G401.6 (cell line): ENCODE measurements around the gene MAGI1.

Source experiments
- FAIRE-seq: peaks from 2 replicates; lab custom pipeline; 2012; peaks lifted over from hg19 to GRCh38; lab: Jason Lieb, UNC

MAGI1 gene

GRCh38 chr3:65660000-65660598, 378.6 kb downstream of the MAGI1 start:
- FAIRE-seq = no peak

DNA sequence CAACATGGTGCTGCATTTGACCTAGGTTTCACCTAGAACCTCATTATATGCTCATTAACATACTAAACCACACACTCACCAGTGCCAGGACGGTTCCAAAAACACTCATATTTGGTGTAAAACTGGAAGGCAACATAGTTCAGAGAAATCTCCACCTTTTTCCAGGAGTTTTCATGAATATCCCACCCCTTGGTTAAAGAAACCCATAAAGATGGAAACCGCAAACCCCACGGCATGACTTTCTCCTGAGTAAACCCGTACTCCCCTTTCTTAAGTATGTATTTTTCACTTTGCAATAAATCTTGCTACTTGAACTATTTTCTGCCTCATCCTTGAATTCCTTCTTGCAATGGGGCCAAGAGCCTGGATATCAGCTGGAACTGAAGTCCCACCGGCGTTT, 379.3 kb downstream of the MAGI1 start:
- FAIRE-seq = no peak

GRCh38 chr3:65658401-65658800, 380.3 kb downstream of the MAGI1 start:
- FAIRE-seq = no peak

GRCh38 chr3:65655061-65655460, 383.7 kb downstream of the MAGI1 start:
- FAIRE-seq = no peak

- FAIRE-seq = no peak
Measured at GRCh38 chr3:65653731-65654130, 385.0 kb downstream of the MAGI1 start.

GRCh38 chr3:65650247-65650646, 388.5 kb downstream of the MAGI1 start:
- no peak for FAIRE-seq

DNA sequence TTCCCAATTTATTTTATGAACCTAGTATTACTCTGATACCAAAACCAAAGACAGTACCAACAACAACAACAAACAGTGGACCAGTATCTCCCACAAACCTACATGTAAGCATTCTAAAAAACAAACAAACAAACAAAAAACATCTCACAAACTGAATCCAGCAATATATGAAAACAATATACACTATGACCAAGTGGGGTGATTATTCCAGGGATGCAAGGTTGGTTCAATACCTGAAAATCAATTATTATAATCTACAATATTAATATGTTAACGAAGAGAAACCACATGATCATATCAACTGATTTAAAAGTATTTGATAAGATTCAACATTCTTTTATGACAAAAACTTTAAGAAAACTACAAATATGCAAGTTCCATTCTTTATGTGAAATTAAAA, 391.3 kb downstream of the MAGI1 start:
- no peak for FAIRE-seq

DNA sequence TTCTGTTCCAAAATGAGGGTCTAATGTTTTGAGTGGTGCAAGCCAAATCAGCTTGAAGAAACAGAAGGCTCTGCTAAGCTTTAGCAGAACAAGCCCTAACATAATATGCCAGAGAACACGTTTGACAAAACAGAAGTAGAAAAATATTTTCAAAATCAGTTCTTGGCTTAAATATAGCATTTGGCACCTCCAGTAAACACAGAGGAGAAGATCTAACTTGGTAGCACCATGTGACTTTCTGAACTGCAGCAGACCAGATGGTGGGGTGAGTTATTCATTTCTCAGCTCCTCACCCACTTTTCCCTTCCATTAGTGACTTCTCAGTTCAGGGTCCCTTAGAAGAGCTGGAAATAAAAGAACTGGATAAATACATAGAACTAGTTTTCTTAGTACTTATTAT, 395.8 kb downstream of the MAGI1 start:
- FAIRE-seq = no peak

- no peak for FAIRE-seq
Measured at GRCh38 chr3:65641777-65642176, 396.9 kb downstream of the MAGI1 start.

DNA sequence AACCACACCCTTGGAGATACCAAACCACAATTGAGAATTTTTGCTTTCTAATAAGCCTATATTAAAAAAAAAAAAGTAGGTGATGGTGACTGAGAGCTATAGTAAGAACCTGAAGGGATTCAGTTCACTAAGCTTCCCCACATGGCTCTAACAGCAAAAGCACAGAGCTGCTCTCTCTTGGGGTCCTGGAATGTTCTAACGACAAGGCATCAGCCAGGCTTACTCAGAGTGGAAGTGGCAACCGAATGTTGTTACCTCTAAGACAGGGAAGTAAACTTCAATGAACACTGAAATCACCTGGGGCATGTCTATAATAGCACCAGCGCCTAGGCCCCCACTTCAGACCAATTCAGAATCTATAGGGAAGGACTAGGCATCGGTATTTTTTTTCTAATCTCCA, 397.7 kb downstream of the MAGI1 start:
- no peak for FAIRE-seq

DNA sequence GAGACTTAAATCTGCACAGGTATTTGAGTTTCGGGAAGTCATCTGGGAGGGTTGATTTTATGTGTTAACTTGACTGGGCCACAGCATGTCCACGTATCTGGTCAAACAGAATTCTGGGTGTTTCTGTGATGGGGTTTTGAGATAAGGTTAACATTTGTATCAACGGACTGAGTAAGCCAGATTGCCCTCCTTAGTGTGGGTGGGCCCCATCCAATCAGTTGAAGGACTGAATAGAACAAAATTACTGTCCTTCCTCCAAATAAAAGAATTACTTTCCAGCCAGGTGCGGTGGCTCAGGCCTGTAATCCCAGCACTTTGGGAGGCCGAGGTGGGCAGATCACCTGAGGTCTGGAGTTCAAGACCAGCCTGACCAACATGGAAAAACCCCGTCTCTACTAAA, 399.3 kb downstream of the MAGI1 start:
- FAIRE-seq = no peak

- FAIRE-seq = no peak
Measured at GRCh38 chr3:65638301-65638700, 400.4 kb downstream of the MAGI1 start.

DNA sequence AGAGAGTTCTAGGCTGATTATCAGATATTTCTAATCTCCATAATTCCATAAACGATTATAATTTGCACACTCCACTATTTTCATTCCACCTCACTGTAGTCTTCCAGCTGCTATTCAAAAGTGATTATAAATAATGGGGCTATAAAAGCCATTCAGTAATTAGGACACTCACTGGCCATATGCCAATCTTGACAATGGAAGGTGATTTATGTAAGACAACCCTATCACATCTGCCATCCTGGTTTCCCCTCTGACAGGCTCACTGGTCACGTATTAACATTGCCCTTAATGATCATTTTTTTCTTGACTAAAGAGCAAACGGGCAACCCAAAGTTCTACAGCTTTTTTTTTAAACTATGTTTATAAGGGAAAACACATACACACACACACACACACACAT, 402.4 kb downstream of the MAGI1 start:
- FAIRE-seq = no peak

DNA sequence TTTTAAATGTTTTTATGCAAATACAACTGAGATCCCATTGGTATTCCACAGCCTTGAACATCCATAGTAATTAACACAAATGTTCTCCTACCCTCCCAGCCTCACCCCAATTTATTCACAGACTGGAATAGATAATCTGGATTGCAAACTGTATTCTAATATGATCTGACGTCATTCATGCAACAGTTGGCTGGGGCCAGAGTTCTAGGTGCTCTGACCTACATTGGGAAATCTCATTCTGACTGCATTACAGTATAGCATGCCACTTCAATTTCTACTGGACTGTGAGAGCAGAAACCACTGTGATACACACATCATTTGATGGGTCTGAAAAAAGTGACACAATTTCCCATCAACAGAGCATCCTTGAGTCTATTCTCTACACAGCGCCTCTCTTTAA, 403.1 kb downstream of the MAGI1 start:
- FAIRE-seq = no peak

DNA sequence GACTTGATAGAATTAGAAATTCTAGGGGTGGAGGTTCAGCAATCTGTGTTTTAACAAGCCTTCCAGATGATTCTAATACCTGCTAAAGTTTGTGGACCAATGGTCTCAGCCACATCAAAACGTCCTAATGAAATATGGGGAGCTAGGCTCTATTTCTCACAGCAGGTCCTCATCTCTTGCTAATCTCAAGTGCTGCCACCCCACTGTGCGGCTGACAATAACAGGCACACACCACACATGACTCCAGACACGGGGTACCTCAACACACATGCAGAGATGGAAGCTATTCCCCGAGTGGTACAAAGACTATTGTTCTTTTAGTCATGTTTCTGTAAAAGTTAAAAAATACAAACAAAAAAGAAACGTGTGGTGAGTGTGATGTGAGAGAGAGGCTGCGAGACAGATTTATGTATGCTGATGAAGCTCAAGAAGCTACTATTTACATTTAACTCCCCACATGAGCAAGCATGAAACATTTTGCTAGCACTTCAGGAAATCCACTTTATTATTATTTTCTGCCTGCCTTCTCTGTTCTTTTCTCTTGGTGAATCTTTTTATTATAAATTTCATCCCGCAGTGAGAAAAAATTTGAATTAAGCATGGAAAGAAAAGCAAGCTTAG, 405.6 kb downstream of the MAGI1 start:
- no peak for FAIRE-seq

DNA sequence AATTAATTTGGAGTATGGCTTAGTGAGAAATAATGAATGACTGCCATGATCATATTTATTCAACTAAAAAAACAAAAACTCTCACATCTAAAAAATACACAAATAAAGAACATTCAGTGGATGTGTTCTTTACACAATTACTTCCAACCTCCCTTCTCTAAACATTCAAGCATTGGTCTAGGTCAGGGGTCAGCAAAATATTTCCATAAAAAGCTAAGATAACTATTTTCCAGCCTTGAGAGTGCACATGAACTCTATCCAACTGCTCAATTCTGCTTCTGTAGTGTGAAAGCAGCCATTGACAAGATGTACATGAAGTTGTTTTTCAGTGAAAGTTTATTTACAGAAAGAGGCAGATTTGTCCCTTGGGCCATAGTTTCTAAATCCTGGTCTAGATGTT, 406.3 kb downstream of the MAGI1 start:
- FAIRE-seq = no peak

- FAIRE-seq = no peak
Measured at GRCh38 chr3:65628978-65629377, 409.7 kb downstream of the MAGI1 start.

- no peak for FAIRE-seq
Measured at GRCh38 chr3:65627062-65627461, 411.7 kb downstream of the MAGI1 start.

- FAIRE-seq = no peak
Measured at GRCh38 chr3:65625305-65625704, 413.4 kb downstream of the MAGI1 start.

DNA sequence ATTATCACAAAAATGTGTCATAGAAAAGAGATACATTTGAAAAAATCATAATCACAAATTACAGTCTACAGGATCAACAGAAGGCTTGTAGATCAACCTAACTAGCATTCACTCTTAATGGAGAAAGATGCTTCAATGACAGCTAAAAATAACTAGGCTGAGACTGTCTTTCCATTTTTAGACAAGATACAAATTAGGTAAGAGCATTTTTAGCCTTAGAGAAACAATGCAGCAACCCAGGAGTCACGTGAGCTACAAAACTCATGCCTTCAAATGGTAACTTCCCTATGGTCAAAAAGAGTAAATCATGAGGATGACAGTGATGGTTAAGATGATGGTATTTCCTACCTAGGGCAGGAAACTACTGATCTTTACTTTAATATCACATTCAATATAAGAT, 415.4 kb downstream of the MAGI1 start:
- no peak for FAIRE-seq

GRCh38 chr3:65619888-65620287, 418.8 kb downstream of the MAGI1 start:
- no peak for FAIRE-seq

DNA sequence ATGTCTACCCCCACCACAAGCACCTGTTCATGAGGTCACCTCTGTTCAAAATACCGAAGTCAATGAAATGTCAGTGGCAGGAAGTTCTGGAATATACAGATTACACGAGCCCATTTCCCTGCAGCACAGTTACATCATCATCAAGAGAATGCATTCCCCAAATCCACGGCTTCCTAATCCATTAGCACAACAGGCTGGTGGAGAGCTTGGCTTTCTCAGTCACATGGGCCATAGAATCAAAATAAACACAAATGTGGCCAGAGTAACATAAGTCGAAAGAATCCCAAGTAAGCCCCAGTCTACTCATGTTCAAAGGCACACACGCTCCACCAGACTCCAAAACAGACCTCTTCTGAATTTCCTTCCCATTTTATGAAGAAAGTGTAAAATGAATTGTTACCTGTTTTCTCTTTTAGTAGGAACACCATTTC, 419.3 kb downstream of the MAGI1 start:
- no peak for FAIRE-seq

GRCh38 chr3:65618599-65618998, 420.1 kb downstream of the MAGI1 start:
- FAIRE-seq = no peak

- FAIRE-seq = no peak
Measured at GRCh38 chr3:65617787-65618186, 420.9 kb downstream of the MAGI1 start.

DNA sequence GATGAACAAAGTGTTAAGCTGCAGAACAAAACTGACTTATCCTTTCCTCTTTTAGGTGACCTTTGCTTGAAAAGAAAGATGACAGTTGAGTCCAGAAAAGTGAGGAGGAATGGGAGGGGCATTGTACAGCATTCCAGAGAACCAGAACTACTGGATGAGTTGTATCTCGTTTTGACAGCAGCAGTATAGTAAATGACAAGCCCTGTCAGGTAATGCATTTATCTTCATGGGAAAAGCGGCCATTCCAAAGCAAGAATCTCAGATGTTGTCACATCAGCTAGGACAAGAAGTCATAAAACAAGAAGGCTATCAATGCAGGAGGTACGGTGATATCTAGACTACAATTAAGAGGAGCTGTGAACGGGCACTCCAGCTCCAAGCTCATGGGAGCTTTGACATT, 421.5 kb downstream of the MAGI1 start:
- FAIRE-seq = no peak
